HepG2 (cell line): Measurements from ENCODE around the gene ZER1. TPM values are rescaled to one million over a fixed set of nuclear protein-coding genes. Genes with fewer than 3 reads are reported as not detected.

Source experiments
- DR1 ChIP-seq: sonication (generic); formaldehyde crosslinking; IDR thresholded peaks from 2 replicates; pipeline ENCODE4 v1.8.0; 2021; ENCODE audit warnings: mild to moderate bottlenecking, missing genetic modification reagents, inconsistent platforms
- FOSL2 ChIP-seq: sonication (generic); formaldehyde crosslinking; IDR thresholded peaks from 2 replicates; pipeline ENCODE4 v1.4.0; 2020; ENCODE audit warnings: missing genetic modification reagents
- FOXK1 ChIP-seq: sonication (generic); formaldehyde crosslinking; IDR thresholded peaks from 2 replicates; pipeline ENCODE4 v1.4.0; 2020; ENCODE audit warnings: low read depth, missing genetic modification reagents, borderline replicate concordance
- GABPA ChIP-seq, 2 experiments: IDR thresholded peaks; 2 replicates each; pipeline ENCODE4 v1.6.1; 2011 to 2016; ENCODE audit warnings: low read depth in 2 of 2, low read length in 1 of 2, missing biosample characterization in 1 of 2, missing genetic modification characterization in 1 of 2
- KAT8 ChIP-seq: IDR thresholded peaks from 2 replicates; pipeline ENCODE4 v1.6.1; 2016; ENCODE audit warnings: missing genetic modification reagents, missing compliant biosample characterization
- MIER3 ChIP-seq: IDR thresholded peaks from 2 replicates; pipeline ENCODE4 v1.6.1; 2016; ENCODE audit warnings: missing compliant biosample characterization, borderline replicate concordance
- NFIB ChIP-seq: sonication (generic); formaldehyde crosslinking; IDR thresholded peaks from 2 replicates; pipeline ENCODE4 v1.9.0; 2021; ENCODE audit warnings: missing genetic modification reagents, mild to moderate bottlenecking, borderline replicate concordance
- PCBP2 ChIP-seq: fragments of 200-400 bp; formaldehyde crosslinking; optimal IDR thresholded peaks from 2 replicates; pipeline ENCODE3; 2018; ENCODE audit warnings: low read length, low read depth; ENCODE audit not compliant: poor library complexity, severe bottlenecking
- PITX1 ChIP-seq: sonication (generic); formaldehyde crosslinking; IDR thresholded peaks from 2 replicates; pipeline ENCODE4 v1.5.1; 2020; ENCODE audit warnings: mild to moderate bottlenecking, missing genetic modification reagents
- TEAD3 ChIP-seq: optimal IDR thresholded peaks from 2 replicates; pipeline ENCODE3; 2016; ENCODE audit warnings: borderline replicate concordance
- ZMYM3 ChIP-seq: sonication (generic); formaldehyde crosslinking; IDR thresholded peaks from 2 replicates; pipeline ENCODE4 v1.5.1; 2020; ENCODE audit warnings: mild to moderate bottlenecking, missing genetic modification reagents
- ZNF121 ChIP-seq: sonication (generic); formaldehyde crosslinking; IDR thresholded peaks from 2 replicates; pipeline ENCODE4 v1.5.0; 2020; ENCODE audit warnings: mild to moderate bottlenecking, missing genetic modification reagents
- ZNF230 ChIP-seq: sonication (generic); formaldehyde crosslinking; IDR thresholded peaks from 2 replicates; pipeline ENCODE4 v1.4.0; 2020; ENCODE audit warnings: mild to moderate bottlenecking, missing genetic modification reagents
- ZNF234 ChIP-seq: sonication (generic); formaldehyde crosslinking; conservative IDR thresholded peaks from 2 replicates; pipeline ENCODE4 v1.5.1; 2020; ENCODE audit warnings: mild to moderate bottlenecking, missing genetic modification reagents
- polyA plus RNA-seq, 8 experiments: library from polyadenylated mRNA; depleted of rRNA in 3 of 8; stranded (reverse) in 7 of 8; unstranded in 1 of 8; fragments of >200 nt; fragmentation: Illumina TruSeq in 4 of 8; extraction: Trizol in 4 of 8; gene quantifications; 2 replicates each; pipeline versions ENCODE4 v1.2.1 to v1.2.3, GENCODE V29; 2011 to 2016; ENCODE audit warnings: low read depth in 4 of 8, missing spikeins in 1 of 8, mixed read lengths in 1 of 8; ENCODE audit not compliant: insufficient read depth in 1 of 8
- total RNA-seq, 5 experiments: library from RNA; depleted of rRNA; stranded (reverse); fragments of >200 nt; fragmentation: Illumina TruSeq; extraction: Trizol; gene quantifications; 2 replicates each; pipeline ENCODE4 v1.2.3, GENCODE V29; 2016; ENCODE audit warnings: low read depth in 1 of 5
- TF ChIP-seq, protein P1 (sequence below): sonication (generic); formaldehyde crosslinking; IDR thresholded peaks from 2 replicates; pipeline ENCODE4 v1.8.1; 2023; ENCODE audit warnings: mild to moderate bottlenecking, inconsistent platforms, moderate library complexity, missing genetic modification reagents, borderline replicate concordance
- TF ChIP-seq, protein P2 (sequence below): sonication (generic); formaldehyde crosslinking; IDR thresholded peaks from 2 replicates; pipeline ENCODE4 v1.4.0; 2020; ENCODE audit warnings: missing genetic modification reagents, low read depth, mild to moderate bottlenecking, borderline replicate concordance
- TF ChIP-seq, protein P3 (sequence below): sonication (generic); formaldehyde crosslinking; IDR thresholded peaks from 2 replicates; pipeline ENCODE4 v1.4.0; 2020; ENCODE audit warnings: mild to moderate bottlenecking, low read depth, missing genetic modification reagents
- TF ChIP-seq, protein P4 (sequence below): sonication (generic); formaldehyde crosslinking; IDR thresholded peaks from 2 replicates; pipeline ENCODE4 v1.4.0; 2020; ENCODE audit warnings: missing genetic modification reagents, borderline replicate concordance
- TF ChIP-seq, protein P5 (sequence below): sonication (generic); formaldehyde crosslinking; IDR thresholded peaks from 2 replicates; pipeline ENCODE4 v1.5.1; 2020; ENCODE audit warnings: mild to moderate bottlenecking, missing genetic modification reagents, moderate library complexity

Gene ZER1
- total and polyA plus RNA-seq, 2 of the 13 experiments (the other 11 are each of a cell fraction or from before 2014, with no cell fraction given) = 7.7 to 40.0 TPM

DNA sequence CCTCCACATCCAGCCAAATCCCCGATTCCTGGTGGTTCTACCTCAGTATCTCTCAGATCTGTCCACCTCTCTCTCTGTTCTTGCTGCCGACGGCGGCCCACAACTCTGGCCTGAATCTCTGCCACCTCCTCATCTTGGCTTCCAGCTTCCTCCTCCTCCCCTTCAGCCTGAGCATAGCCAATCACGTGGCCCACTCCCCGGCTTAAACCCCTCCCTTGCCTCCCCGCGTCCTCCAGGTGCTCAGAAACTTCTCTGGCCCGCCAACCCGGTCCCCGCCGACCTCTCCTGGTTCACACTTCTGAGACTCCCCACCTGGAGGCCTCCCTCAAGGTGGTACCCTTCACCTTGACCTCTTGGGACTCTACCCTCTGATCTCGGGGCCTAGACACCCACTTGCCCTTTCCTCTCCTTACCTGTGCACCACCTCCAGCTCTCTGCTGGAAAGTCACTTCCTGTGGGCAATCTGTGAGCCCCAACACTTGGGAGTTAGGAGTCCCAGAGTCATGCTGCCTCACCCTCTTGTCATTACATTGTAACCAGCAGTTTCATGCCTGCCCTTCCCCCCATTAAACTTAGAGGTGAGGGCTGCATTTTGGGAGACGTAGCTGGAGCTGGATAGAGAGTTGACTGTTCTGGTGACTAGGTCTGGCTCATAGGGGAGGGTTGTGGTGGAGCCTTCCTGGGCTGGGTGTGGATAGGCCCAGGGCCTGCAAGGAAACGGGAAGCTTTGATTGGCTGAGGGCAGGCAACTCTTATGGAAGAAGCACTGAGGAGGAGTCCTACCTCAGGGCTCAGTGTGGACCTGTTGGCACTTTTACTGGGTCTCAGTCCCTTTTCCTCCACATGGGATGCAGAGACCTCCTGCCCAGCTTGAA, 87.2 kb downstream of the ZER1 start (continued):
- TF ChIP-seq, protein P1, sequence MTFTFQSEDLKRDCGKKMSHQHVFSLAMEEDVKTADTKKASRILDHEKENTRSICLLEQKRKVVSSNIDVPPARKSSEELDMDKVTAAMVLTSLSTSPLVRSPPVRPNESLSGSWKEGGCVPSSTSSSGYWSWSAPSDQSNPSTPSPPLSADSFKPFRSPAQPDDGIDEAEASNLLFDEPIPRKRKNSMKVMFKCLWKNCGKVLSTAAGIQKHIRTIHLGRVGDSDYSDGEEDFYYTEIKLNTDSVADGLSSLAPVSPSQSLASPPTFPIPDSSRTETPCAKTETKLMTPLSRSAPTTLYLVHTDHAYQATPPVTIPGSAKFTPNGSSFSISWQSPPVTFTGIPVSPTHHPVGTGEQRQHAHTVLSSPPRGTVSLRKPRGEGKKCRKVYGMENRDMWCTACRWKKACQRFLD (CRISPR knock-in tag) = 0 out of 2 replicates have a peak, but pooled peaks have one; percentile 60
- TF ChIP-seq ZNF121 (CRISPR knock-in tag) = no peak
- TF ChIP-seq, protein P2, sequence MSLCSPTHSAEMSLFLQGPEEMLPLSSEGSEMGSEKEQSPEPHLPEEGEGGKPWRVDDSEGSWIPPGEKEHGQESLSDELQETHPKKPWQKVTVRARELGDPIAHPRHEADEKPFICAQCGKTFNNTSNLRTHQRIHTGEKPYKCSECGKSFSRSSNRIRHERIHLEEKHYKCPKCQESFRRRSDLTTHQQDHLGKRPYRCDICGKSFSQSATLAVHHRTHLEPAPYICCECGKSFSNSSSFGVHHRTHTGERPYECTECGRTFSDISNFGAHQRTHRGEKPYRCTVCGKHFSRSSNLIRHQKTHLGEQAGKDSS (CRISPR knock-in tag) = 0 out of 2 replicates have a peak, but pooled peaks have one; percentile 12
- TF ChIP-seq, protein P3, sequence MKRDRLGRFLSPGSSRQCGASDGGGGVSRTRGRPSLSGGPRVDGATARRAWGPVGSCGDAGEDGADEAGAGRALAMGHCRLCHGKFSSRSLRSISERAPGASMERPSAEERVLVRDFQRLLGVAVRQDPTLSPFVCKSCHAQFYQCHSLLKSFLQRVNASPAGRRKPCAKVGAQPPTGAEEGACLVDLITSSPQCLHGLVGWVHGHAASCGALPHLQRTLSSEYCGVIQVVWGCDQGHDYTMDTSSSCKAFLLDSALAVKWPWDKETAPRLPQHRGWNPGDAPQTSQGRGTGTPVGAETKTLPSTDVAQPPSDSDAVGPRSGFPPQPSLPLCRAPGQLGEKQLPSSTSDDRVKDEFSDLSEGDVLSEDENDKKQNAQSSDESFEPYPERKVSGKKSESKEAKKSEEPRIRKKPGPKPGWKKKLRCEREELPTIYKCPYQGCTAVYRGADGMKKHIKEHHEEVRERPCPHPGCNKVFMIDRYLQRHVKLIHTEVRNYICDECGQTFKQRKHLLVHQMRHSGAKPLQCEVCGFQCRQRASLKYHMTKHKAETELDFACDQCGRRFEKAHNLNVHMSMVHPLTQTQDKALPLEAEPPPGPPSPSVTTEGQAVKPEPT (CRISPR knock-in tag) = peak; percentile 84; the same call in 1 of the 2 replicates
- TF ChIP-seq, protein P4, sequence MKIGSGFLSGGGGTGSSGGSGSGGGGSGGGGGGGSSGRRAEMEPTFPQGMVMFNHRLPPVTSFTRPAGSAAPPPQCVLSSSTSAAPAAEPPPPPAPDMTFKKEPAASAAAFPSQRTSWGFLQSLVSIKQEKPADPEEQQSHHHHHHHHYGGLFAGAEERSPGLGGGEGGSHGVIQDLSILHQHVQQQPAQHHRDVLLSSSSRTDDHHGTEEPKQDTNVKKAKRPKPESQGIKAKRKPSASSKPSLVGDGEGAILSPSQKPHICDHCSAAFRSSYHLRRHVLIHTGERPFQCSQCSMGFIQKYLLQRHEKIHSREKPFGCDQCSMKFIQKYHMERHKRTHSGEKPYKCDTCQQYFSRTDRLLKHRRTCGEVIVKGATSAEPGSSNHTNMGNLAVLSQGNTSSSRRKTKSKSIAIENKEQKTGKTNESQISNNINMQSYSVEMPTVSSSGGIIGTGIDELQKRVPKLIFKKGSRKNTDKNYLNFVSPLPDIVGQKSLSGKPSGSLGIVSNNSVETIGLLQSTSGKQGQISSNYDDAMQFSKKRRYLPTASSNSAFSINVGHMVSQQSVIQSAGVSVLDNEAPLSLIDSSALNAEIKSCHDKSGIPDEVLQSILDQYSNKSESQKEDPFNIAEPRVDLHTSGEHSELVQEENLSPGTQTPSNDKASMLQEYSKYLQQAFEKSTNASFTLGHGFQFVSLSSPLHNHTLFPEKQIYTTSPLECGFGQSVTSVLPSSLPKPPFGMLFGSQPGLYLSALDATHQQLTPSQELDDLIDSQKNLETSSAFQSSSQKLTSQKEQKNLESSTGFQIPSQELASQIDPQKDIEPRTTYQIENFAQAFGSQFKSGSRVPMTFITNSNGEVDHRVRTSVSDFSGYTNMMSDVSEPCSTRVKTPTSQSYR = no peak
- TF ChIP-seq PCBP2 = no peak
- peak; percentile 5 for TF ChIP-seq TEAD3 (CRISPR knock-in tag)
- TF ChIP-seq PITX1 (CRISPR knock-in tag) = no peak
- TF ChIP-seq KAT8 = 0 out of 2 replicates have a peak, but pooled peaks have one; percentile 32
- TF ChIP-seq ZNF234 (CRISPR knock-in tag) = 0 out of 2 replicates have a peak, but pooled peaks have one; percentile 74
- TF ChIP-seq FOSL2 = peak; percentile 33; the same call in 1 of the 2 replicates
- peak; percentile 29; the same call in 1 of the 2 replicates for TF ChIP-seq DR1 (CRISPR knock-in tag)
- no peak; the same call in 1 of the 2 replicates for TF ChIP-seq ZMYM3
- TF ChIP-seq MIER3 = no peak
- TF ChIP-seq NFIB (CRISPR knock-in tag) = no peak
- TF ChIP-seq ZNF230 (CRISPR knock-in tag) = peak; percentile 54; the same call in 1 of the 2 replicates
- TF ChIP-seq FOXK1 (CRISPR knock-in tag) = no peak
- TF ChIP-seq, protein P5, sequence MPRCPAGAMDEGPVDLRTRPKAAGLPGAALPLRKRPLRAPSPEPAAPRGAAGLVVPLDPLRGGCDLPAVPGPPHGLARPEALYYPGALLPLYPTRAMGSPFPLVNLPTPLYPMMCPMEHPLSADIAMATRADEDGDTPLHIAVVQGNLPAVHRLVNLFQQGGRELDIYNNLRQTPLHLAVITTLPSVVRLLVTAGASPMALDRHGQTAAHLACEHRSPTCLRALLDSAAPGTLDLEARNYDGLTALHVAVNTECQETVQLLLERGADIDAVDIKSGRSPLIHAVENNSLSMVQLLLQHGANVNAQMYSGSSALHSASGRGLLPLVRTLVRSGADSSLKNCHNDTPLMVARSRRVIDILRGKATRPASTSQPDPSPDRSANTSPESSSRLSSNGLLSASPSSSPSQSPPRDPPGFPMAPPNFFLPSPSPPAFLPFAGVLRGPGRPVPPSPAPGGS (CRISPR knock-in tag) = 0 out of 2 replicates have a peak, but pooled peaks have one; percentile 10
- no peak for TF ChIP-seq GABPA (IDR thresholded peaks at IDR 0.05; ENCODE audit: low read depth, low read length)
- peak; percentile 71 for TF ChIP-seq GABPA (CRISPR knock-in tag; IDR thresholded peaks at IDR 0.05; ENCODE audit: low read depth)
